NT2/D1 (cell line): ENCODE data around the gene NCMAP.

Experiments
- YY1 ChIP-seq: IDR thresholded peaks from 2 replicates; pipeline ENCODE4 v1.6.1; 2011; ENCODE audit not compliant: insufficient read length, insufficient read depth
- ZNF274 ChIP-seq: IDR thresholded peaks from 2 replicates; pipeline ENCODE4 v1.6.1; 2011; ENCODE audit warnings: mild to moderate bottlenecking, low read depth, low read length

- TF ChIP-seq YY1: no peak
- no peak for TF ChIP-seq ZNF274
These were observed 54.1 kb downstream of the NCMAP start for GRCh38 chr1:24609949-24610517.
